Activated naive CD8-positive, alpha-beta T cell (primary cell): ENCODE measurements around the gene SDK2.
"Not testable (repeated sequence)": the region's sequence is repeated elsewhere in the genome, so short reads cannot be mapped to it uniquely, and the experiment has no call there.

Experiments
- H3K27ac Mint-ChIP-seq: one replicate; pipeline ENCODE4 v1.8.0; 2021; ENCODE audit warnings: mixed read lengths
- H3K27me3 Mint-ChIP-seq: one replicate; pipeline ENCODE4 v1.8.0; 2021; ENCODE audit warnings: mixed read lengths
- H3K36me3 Mint-ChIP-seq: one replicate; pipeline ENCODE4 v1.8.0; 2021; ENCODE audit warnings: mixed read lengths
- H3K4me1 Mint-ChIP-seq: one replicate; pipeline ENCODE4 v1.8.0; 2021; ENCODE audit warnings: low read depth, mixed read lengths
- H3K4me3 Mint-ChIP-seq: one replicate; pipeline ENCODE4 v1.8.0; 2021; ENCODE audit warnings: mild to moderate bottlenecking, mixed read lengths
- H3K9me3 Mint-ChIP-seq: one replicate; pipeline ENCODE4 v1.8.0; 2021; ENCODE audit warnings: low read depth, mixed read lengths

SDK2 gene

DNA sequence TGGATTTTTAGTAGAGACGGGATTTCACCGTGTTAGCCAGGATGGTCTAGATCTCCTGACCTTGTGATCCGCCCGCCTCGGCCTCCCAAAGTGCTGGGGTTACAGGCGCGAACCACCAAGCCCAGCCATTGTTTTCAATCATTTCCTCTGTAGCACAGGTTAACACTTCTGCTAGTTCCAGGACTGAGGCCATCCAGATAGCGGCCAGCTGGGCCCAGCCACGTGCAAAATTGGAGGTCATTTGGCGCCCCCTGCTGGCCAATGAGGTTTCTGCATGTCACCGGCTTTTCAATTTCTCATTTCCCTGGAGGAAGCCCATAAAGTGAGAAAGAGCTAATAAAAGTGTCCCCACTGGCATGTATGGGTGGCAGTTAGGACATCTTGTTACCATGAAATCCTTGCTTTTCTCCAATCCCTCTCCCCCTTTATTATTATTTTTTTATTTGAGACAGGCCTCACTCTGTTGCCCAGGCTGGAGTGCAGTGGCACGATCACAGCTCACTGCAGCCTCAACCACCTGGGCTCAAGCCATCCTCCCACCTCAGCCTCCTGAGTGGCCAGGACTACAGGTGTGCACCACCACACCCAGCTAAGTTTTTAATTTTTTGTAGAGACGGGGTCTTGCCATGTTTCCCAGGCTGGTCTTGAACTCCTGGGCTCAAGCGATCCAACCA lies 274.3 kb downstream of the SDK2 start:
- H3K27ac Mint-ChIP-seq, H3K27me3 Mint-ChIP-seq, H3K36me3 Mint-ChIP-seq, H3K4me3 Mint-ChIP-seq, H3K4me1 Mint-ChIP-seq, H3K9me3 Mint-ChIP-seq: not testable (repeated sequence)

DNA sequence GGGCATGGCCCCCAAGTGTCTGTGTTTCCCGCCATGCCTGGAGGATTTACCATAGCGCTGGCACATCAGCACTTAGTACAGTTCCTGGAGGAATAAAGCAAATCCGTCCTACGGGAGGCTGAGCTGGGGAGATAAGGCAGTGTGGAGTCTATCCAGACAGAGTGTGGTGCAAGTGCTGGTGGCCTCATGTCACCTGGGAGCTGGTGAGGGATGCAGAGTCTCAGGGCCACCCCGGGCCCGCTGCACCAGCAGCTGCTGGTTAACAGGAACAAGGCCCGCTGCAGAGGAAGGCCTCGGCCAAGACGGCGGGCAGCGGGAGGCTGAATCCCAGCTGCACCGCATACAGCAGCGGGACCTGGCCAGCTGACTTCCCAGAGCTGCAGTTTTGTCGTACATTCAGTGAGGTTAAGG lies 275.1 kb downstream of the SDK2 start:
- no peaks in the 10 kb centered on the region for H3K27me3 Mint-ChIP-seq
- H3K27ac Mint-ChIP-seq, result no peak overlapping the region
- no peaks in the 10 kb centered on the region for H3K9me3 Mint-ChIP-seq
- H3K4me1 Mint-ChIP-seq, result no peaks in the 10 kb centered on the region
- H3K36me3 Mint-ChIP-seq, result no peaks in the 10 kb centered on the region
- H3K4me3 Mint-ChIP-seq, result no peak overlapping the region

DNA sequence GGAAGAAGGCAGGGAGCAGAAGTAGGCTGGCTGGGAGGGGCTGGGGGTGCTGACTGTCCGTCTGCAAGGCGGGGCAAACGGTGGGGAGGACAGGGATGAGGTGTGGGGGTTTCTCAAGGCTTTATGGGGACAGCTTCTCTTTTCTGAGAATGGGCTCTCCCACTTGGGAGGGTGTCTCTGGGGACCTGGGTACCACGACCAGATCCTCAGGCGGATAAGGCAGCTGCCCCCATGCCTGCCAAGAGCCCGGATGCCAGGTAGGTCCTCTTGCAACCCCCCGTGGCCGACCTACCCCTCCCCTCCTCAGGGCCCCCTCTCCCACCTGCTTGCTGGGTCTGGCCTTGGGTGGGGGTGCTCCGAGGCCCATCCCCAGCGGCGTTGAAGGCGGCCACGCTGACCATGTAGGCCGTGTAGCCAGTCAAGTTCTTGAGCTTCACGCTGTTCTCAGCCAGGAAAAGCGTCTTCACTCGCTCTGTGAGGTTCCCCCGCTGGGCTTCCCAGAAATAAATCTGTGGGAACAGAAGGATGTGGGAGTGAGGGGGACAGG lies 276.1 kb downstream of the SDK2 start:
- Mint-ChIP-seq H3K36me3 (no peaks in the 10 kb centered on the region), H3K9me3 (no peaks in the 10 kb centered on the region), H3K4me1 (no peaks in the 10 kb centered on the region), H3K4me3 (no peak overlapping the region), H3K27me3 (no peaks in the 10 kb centered on the region), H3K27ac (no peak overlapping the region)

DNA sequence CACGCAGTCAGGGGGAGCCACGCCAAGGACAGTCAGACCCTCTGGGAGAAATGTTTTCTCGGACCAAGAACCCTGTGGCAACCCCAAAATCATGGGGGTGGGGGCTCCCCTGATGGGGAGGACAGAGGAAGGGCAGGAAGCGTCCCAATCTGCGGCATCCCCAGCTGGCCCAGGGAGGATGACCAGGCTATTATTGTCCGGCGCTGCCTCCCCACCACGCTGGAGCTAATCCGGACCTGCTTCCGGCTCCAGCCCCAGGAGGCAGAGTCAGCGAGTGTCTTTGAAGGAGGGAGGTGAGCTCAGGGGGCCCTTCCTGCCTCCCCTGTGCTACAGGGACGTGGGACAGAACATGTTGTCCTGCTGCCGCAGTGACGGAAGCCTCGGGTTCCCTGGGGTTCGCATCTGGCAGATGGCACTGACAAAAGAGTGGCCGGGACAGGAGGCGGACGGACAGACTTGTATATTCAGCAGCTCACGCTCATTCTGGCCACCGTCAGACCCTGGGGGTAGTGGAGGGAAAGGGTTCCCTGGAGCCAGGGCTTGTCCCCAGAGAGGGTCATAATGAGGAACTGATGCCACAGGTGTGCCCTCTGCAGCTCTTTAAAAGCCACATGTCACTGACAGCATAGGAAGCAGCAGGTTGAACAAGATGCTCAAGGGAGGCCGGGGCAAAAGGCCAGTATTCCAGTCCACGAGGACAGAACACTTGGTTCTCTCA lies 278.2 kb downstream of the SDK2 start:
- H3K36me3 Mint-ChIP-seq, result no peaks in the 10 kb centered on the region
- H3K4me1 Mint-ChIP-seq, result no peaks in the 10 kb centered on the region
- no peaks in the 10 kb centered on the region for H3K9me3 Mint-ChIP-seq
- H3K4me3 Mint-ChIP-seq, result no peak overlapping the region
- no peak overlapping the region for H3K27ac Mint-ChIP-seq
- no peaks in the 10 kb centered on the region for H3K27me3 Mint-ChIP-seq

DNA sequence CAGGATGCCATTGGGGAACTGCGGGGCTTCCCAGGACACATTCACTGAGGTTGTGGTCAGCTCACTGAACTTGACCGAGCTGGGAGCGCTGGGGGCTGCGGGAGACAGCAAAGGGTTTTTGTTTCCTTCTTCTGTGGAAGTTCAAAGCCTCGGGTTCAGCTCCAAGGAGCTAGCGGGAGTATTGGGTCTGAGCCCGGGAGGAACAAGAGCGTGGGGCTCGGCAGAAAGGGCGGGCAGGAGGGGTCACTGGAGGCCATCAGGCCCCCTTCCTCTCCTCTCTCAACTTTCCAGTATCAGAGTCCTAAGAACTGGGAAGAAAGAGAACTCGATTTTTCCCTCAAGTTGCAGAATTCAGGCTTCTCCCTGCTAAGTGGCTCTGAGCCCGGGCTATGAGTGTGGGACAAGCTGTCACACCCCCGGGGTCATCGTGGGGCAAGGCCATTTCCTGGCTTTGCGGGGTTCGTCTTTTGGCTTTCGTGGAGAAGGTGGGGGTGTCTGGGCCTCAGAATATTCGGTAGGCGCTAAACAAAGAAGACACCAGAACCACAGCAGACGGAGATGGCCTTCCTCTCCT lies 278.9 kb downstream of the SDK2 start:
- no peak overlapping the region for H3K4me3 Mint-ChIP-seq
- no peaks in the 10 kb centered on the region for H3K36me3 Mint-ChIP-seq
- no peak overlapping the region for H3K27ac Mint-ChIP-seq
- H3K4me1 Mint-ChIP-seq, result no peaks in the 10 kb centered on the region
- H3K9me3 Mint-ChIP-seq, result no peaks in the 10 kb centered on the region
- H3K27me3 Mint-ChIP-seq, result no peaks in the 10 kb centered on the region

DNA sequence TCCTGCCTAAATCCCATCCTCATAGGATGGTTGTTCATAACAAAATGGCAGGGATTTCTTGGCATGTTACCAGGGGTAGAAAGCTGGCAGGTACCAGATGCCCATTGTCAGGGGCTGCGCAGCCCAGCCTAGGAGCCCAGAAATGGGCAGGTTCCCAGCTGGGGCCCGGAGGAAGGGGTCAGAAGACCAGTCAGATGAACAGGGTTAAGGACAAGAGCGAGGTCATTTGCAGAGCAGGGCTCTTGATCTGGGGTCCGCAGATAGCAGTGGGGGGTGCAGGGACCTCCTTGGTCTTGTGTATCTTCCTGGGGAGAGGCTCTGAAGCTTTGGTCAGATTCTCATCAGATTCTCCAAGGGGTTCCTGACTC lies 280.1 kb downstream of the SDK2 start:
- no peaks in the 10 kb centered on the region for H3K27me3 Mint-ChIP-seq
- no peaks in the 10 kb centered on the region for H3K4me1 Mint-ChIP-seq
- no peak overlapping the region for H3K27ac Mint-ChIP-seq
- no peaks in the 10 kb centered on the region for H3K36me3 Mint-ChIP-seq
- H3K4me3 Mint-ChIP-seq, result no peak overlapping the region
- H3K9me3 Mint-ChIP-seq, result no peaks in the 10 kb centered on the region

DNA sequence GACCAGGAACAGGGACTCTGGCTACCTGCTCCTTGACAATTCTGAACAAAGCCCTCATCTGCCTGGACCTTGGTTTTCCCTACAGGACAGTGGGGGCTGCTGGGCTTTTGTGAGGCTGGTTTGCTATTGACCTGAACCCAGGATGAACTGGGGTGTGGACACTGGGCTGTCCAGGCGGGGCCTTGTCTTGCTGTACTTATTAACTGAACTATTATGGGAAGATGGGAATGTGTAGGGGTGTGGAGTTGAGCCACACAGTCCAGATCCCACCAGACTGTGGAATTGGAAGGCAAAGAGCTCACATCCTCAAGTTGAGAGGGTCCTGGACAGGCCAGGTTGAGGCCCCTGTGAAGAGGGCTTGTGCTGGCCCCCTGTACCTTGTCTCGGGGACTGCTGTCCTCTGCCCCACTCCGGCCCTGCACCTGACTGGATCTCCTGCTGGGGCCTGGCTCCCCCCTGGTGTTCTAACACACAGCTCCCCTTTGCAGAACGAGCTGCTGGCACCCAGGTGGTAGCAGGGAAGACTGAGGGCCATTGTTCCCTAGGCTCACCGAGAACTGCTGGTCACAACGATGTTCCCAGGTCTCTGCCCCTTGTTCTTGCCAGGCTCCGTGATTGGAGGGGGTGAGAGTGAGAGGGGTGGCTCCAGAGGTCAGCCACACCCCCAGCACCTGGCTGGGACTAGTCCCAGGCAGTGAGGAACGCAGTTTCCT lies 280.6 kb downstream of the SDK2 start:
- H3K27ac Mint-ChIP-seq, result no peak overlapping the region
- no peaks in the 10 kb centered on the region for H3K9me3 Mint-ChIP-seq
- H3K4me1 Mint-ChIP-seq, result no peaks in the 10 kb centered on the region
- H3K36me3 Mint-ChIP-seq, result no peaks in the 10 kb centered on the region
- no peaks in the 10 kb centered on the region for H3K27me3 Mint-ChIP-seq
- H3K4me3 Mint-ChIP-seq, result no peak overlapping the region

DNA sequence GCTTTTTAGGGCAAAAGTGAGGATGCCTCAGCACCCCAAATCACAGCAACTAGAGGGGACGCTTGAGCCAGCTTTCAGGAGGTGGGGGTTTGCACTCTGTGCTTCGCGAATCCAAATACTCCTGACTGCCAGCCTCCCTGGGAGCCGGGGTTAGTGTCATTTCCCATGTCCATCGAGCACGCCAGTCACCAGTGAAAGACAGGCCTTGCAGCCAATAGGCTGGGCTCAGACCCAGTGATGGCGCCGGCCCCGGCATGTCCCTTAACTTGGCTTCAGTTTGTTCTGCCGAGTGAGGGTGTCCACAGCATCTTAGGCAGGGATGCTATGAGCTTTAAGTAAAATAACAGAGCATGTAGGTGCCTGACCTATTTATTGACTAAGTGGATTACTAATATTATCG lies 281.5 kb downstream of the SDK2 start:
- Mint-ChIP-seq H3K36me3 (no peaks in the 10 kb centered on the region), H3K27me3 (no peaks in the 10 kb centered on the region), H3K9me3 (no peaks in the 10 kb centered on the region), H3K27ac (no peak overlapping the region), H3K4me3 (no peak overlapping the region), H3K4me1 (no peaks in the 10 kb centered on the region)

DNA sequence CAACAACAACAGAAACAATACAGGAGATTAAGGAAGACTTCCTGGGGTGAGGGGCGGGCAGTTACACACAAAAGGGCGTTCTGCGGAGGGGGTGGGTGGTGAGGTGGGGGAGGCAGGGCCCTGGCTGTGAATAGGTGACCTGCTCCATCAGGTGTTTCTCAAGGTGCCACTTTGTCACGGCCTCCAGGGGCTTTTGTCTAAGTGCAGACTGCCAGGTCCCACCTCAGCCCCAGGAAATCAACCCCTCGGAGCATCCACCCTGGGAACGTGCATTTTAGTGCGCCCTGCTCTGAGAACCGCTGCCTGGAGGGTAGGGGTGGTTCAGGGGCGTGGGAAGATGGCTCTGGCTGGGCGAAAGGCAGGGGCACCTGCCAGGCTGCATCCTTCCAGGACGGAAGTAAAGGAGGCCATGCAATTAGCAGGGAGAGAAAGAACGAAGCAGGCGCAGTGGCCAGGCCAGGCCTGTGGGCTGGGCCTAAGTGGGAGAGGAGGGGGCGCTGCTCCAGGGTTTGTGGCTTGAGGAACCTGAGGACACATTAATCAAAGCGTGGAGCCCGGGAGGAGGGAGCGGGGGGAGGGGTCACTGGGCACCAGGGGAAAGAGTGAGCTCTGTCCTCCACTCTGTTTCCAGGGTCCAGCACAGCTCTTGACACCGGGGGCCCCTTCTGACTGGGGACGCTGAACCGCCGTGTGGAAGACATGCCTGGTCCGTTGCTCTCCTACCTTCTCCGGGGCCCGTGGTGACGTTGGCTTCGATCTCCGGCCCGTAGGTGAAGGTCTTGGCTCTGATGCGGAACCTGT lies 283.1 kb downstream of the SDK2 start:
- Mint-ChIP-seq H3K4me3 (no peak overlapping the region), H3K36me3 (no peaks in the 10 kb centered on the region), H3K9me3 (no peaks in the 10 kb centered on the region), H3K4me1 (no peaks in the 10 kb centered on the region), H3K27me3 (no peaks in the 10 kb centered on the region), H3K27ac (no peak overlapping the region)

DNA sequence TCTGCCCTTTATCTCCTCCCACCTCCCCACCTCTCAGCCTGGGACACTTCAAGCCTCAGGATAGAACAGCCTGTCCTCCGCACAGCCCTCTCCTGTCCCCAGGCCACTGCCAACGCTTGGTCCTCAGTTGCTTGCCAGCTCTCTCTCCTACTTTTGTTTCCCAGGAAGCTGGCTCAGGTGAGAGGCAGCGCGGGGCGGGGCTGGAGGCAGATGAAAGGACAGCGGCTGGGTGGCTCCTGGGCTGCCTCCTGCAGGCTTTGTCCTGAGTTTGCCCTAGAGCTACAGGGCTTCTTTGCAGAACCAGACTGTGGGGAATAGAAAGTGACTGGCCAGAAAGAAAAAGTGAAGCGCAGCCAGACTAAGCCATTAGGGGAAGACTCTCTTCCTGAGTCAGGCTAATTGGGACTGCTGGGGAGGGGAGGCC lies 284.2 kb downstream of the SDK2 start:
- Mint-ChIP-seq H3K4me3 (no peak overlapping the region), H3K27ac (no peak overlapping the region), H3K4me1 (no peaks in the 10 kb centered on the region), H3K36me3 (no peaks in the 10 kb centered on the region), H3K9me3 (no peaks in the 10 kb centered on the region), H3K27me3 (no peaks in the 10 kb centered on the region)

DNA sequence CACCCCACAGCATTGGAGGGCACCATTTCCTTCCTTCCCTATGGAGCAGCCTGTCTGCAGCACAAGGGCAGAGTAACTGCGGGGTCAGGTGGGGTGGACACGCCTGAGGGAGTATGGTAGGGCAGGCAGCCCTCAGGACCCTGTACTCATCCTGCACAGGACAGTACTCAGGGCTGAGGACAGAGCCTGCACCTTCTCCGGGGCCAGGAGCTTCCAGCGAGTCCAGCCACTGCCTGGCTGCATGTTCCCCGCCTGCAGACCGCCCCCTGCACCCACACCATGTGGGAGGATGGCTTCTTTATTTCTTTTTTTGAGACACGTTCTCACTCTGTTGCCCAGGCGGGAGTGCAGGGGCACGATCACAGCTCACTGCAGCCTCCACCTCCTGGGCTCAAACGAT lies 284.9 kb downstream of the SDK2 start:
- Mint-ChIP-seq H3K4me3 (no peak overlapping the region), H3K27me3 (no peaks in the 10 kb centered on the region)

DNA sequence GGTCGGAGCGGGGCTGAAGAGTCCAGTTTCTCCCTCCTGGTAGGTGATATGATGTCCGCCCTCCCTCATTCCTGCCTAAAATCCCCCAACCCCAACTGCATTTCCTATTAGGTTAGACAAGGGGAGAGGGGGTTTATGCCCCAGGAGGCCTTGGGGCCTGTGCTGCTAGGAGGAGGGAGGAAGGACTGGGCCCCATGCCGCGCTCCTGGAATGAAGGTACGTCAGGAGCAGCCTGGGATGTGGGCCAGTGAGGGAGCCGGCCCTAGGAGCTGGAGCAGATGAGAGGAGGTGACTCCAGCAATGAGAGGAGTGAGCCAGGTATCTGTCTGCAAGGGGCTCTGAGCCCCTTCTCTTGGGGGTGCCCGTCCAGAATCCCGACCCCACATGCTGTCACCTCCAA lies 285.6 kb downstream of the SDK2 start:
- Mint-ChIP-seq H3K4me3 (no peak overlapping the region), H3K27ac (no peak overlapping the region), H3K27me3 (no peaks in the 10 kb centered on the region), H3K9me3 (no peaks in the 10 kb centered on the region), H3K4me1 (no peaks in the 10 kb centered on the region), H3K36me3 (no peaks in the 10 kb centered on the region)

More for the DNA sequence above, 284.9 kb downstream of the SDK2 start:
- Mint-ChIP-seq H3K27ac (no peak overlapping the region), H3K9me3 (no peaks in the 10 kb centered on the region), H3K36me3 (no peaks in the 10 kb centered on the region), H3K4me1 (no peaks in the 10 kb centered on the region)

DNA sequence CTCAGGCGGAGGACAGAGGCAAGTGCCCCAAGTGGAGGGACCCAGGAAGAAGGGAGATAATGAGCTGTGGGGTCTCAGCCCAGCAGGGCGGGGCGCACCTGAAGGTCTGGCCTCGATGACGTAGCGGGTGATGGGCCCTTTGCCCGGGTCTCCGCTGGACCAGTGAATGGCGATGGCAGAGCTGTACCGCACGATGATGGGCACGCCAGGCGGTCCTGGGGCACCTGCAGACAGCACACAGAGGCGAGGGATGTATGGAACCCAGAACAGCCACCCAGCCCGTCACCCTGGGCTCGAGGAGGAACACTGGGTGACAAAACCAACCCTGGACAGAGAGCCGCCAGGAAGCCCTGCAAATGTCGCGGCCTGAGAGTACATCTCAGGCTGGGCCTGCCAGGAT lies 286.3 kb downstream of the SDK2 start:
- Mint-ChIP-seq H3K27ac (no peak overlapping the region), H3K36me3 (no peaks in the 10 kb centered on the region), H3K27me3 (no peaks in the 10 kb centered on the region), H3K9me3 (no peaks in the 10 kb centered on the region), H3K4me3 (no peak overlapping the region), H3K4me1 (no peaks in the 10 kb centered on the region)

DNA sequence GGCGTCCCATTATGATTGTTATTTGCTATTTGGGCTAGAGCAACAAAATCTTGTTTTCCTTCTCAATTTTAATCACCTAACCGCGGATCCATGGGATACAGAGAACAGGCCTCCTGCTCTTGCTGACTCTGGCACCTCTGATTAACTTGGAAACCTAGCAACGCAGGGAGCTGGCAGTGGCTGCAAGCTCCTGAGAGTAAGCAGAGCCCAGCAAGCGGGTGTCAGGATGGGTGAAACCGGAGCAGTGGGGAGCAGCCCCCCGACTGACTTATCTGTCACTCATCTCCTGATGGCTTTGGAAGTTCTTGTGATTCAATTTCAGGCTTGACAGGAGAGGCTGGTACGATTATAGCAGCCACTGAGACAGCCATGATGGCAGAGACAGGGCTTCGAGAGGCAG lies 286.9 kb downstream of the SDK2 start:
- Mint-ChIP-seq H3K36me3 (no peaks in the 10 kb centered on the region), H3K27me3 (no peaks in the 10 kb centered on the region), H3K9me3 (no peaks in the 10 kb centered on the region), H3K4me1 (no peaks in the 10 kb centered on the region), H3K4me3 (no peak overlapping the region), H3K27ac (no peak overlapping the region)
